K562 (cell line): ENCODE data around the gene NFIC. TPM values are rescaled to one million over a fixed set of nuclear protein-coding genes. Genes with fewer than 3 reads are reported as not detected.

ENCODE experiments used
- CLOCK ChIP-seq: fragments of 250-450 bp; sonication (Bioruptor Pico); IDR thresholded peaks from 2 replicates; pipeline ENCODE4 v1.4.0; 2020; ENCODE audit warnings: mild to moderate bottlenecking, moderate library complexity, borderline replicate concordance
- EP300 ChIP-seq: IDR thresholded peaks from 2 replicates; pipeline ENCODE4 v1.6.1; 2012; ENCODE audit warnings: low read length, improper control_type of control experiment
- MECOM ChIP-seq: fragments of 250-450 bp; sonication (Bioruptor Pico); IDR thresholded peaks from 2 replicates; pipeline ENCODE4 v1.8.0; 2022; ENCODE audit warnings: inconsistent platforms
- RREB1 ChIP-seq: fragments of 250-450 bp; sonication (Bioruptor Pico); IDR thresholded peaks from 2 replicates; pipeline ENCODE4 v1.4.0; 2020
- THAP12 ChIP-seq: fragments of 250-450 bp; sonication (Bioruptor Pico); IDR thresholded peaks from 2 replicates; pipeline ENCODE4 v1.9.0; 2021; ENCODE audit warnings: mild to moderate bottlenecking, inconsistent platforms
- UBTF ChIP-seq, 2 experiments: IDR thresholded peaks; 2 replicates each; pipeline ENCODE4 v1.6.1; 2012; ENCODE audit warnings: improper control_type of control experiment in 2 of 2, low read depth in 2 of 2, low read length in 2 of 2, borderline replicate concordance in 1 of 2
- ZNF717 ChIP-seq: fragments of 250-450 bp; sonication (Bioruptor Pico); IDR thresholded peaks from 2 replicates; pipeline ENCODE4 v1.5.0; 2021
- polyA plus RNA-seq, 8 experiments: library from polyadenylated mRNA; depleted of rRNA in 4 of 8; stranded (reverse) in 5 of 8; unstranded in 3 of 8; fragments of >200 nt; fragmentation: Nextera tagmentation in 2 of 8; fragmentation: Illumina TruSeq in 1 of 8; extraction: Ambion mirVana in 2 of 8; extraction: Trizol in 1 of 8; gene quantifications; 2 replicates each; pipeline versions ENCODE4 v1.2.1 to v1.2.3, GENCODE V29; 2011 to 2014; ENCODE audit warnings: inconsistent platforms in 1 of 8, missing spikeins in 1 of 8
- total RNA-seq, 7 experiments: library from RNA; depleted of rRNA in 6 of 7; stranded (reverse); fragments of >200 nt in 6 of 7; fragmentation: Illumina TruSeq in 2 of 7; extraction: Trizol in 2 of 7; gene quantifications; 2 replicates each; pipeline versions ENCODE4 v1.2.1 to v1.2.3, GENCODE V29; 2011 to 2021; ENCODE audit warnings: low replicate concordance in 1 of 7
- TF ChIP-seq, protein P1 (sequence below), 2 experiments: fragments of 450-650 bp in 1 of 2; IDR thresholded peaks; 2 replicates each; pipeline ENCODE4 v1.6.1; 2011 to 2017; ENCODE audit warnings: low read depth in 2 of 2, antibody characterized with exemption in 1 of 2, borderline replicate concordance in 1 of 2, low read length in 1 of 2, mild to moderate bottlenecking in 1 of 2, mixed read lengths in 1 of 2; ENCODE audit not compliant: control insufficient read depth in 1 of 2

The NFIC gene
- total and polyA plus RNA-seq, 9 of the 15 experiments (the other 6 are each of a cell fraction or from before 2014, with no cell fraction given): 0.71 to 62.1 (median 6.9) TPM

DNA sequence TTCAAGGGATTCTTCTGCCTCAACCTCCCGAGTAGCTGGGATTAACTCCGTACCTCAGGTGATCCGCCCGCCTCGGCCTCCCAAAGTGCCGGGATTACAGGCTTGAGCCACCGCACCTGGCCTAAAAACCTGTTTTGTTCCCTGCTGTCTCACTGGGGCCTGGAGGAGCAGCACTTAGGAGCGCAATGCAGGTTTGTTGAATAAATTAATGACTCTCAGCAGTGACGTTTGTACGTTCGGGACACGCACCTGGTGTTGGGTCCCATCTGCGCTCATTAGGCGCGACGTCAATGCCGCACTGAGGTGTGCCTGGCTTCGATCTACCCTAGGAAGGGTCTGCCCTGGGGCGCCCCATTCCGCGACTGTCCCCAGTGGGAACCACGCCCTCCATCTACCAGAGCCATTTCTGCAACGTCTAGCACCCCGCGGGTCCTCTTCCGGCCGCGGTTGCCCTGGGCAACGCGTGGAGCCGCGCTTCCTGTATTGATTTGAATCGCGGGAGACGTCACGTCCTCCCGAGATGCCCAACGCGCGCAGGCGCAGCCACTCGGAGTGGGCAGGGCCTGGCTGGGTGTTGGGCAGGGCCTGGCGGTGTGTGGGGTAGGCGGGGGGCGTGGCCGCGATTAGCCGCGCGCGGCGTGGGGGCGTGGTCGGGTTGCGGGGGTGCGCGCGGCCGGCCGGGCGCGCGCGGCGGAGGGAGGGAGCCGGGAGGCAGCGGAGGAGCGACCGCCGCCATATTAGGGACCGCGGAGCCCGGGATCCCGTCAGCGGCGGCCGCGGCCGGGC, 139.4 kb downstream of the NFIC start, which contains the start of gene FZR1 (continued):
- TF ChIP-seq, protein P1, sequence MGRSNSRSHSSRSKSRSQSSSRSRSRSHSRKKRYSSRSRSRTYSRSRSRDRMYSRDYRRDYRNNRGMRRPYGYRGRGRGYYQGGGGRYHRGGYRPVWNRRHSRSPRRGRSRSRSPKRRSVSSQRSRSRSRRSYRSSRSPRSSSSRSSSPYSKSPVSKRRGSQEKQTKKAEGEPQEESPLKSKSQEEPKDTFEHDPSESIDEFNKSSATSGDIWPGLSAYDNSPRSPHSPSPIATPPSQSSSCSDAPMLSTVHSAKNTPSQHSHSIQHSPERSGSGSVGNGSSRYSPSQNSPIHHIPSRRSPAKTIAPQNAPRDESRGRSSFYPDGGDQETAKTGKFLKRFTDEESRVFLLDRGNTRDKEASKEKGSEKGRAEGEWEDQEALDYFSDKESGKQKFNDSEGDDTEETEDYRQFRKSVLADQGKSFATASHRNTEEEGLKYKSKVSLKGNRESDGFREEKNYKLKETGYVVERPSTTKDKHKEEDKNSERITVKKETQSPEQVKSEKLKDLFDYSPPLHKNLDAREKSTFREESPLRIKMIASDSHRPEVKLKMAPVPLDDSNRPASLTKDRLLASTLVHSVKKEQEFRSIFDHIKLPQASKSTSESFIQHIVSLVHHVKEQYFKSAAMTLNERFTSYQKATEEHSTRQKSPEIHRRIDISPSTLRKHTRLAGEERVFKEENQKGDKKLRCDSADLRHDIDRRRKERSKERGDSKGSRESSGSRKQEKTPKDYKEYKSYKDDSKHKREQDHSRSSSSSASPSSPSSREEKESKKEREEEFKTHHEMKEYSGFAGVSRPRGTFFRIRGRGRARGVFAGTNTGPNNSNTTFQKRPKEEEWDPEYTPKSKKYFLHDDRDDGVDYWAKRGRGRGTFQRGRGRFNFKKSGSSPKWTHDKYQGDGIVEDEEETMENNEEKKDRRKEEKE (IDR thresholded peaks at IDR 0.05; ENCODE audit: borderline replicate concordance in 1 of 2, control insufficient read depth in 1 of 2, low read depth in 2 of 2, low read length in 1 of 2): no peak
- TF ChIP-seq MECOM: no peak
- TF ChIP-seq RREB1 (CRISPR knock-in tag): 0 out of 2 replicates have a peak, but pooled peaks have one; percentile 17
- peak; percentile 70 for TF ChIP-seq THAP12 (CRISPR knock-in tag)
- TF ChIP-seq CLOCK (CRISPR knock-in tag): no peak
- no peak for TF ChIP-seq ZNF717
- no peak for TF ChIP-seq UBTF (IDR thresholded peaks at IDR 0.05; ENCODE audit: borderline replicate concordance in 1 of 2, low read depth in 2 of 2, low read length in 2 of 2)
- TF ChIP-seq EP300: peak; percentile 31; the same call in 1 of the 2 replicates
